Loucy (cell line): ENCODE measurements around the gene PTGDS.

Experiments used
- H2AFZ ChIP-seq: fragments of 200-600 bp; sonication (generic); 2 replicates; pipeline ENCODE4 v1.6.0; 2016; ENCODE audit warnings: antibody characterized with exemption, mild to moderate bottlenecking, low read length, moderate library complexity
- H3F3A ChIP-seq: fragments of 200-600 bp; 2 replicates; pipeline ENCODE4 v1.6.0; 2016; ENCODE audit warnings: antibody characterized with exemption, low read depth, mild to moderate bottlenecking
- H3K27me3 ChIP-seq: fragments of 200-600 bp; sonication (generic); 2 replicates; pipeline ENCODE4 v1.6.1; 2014; ENCODE audit warnings: low read length, mild to moderate bottlenecking; ENCODE audit not compliant: insufficient read depth, poor library complexity, severe bottlenecking
- H3K36me3 ChIP-seq: fragments of 200-600 bp; sonication (generic); 2 replicates; pipeline ENCODE4 v1.6.1; 2016; ENCODE audit warnings: low read length; ENCODE audit not compliant: insufficient read depth
- H3K4me1 ChIP-seq: fragments of 200-600 bp; sonication (generic); 2 replicates; pipeline ENCODE4 v1.5.1; 2014; ENCODE audit warnings: low read length, mild to moderate bottlenecking; ENCODE audit not compliant: insufficient read depth, poor library complexity, severe bottlenecking
- H3K4me2 ChIP-seq: fragments of 200-600 bp; sonication (generic); 2 replicates; pipeline ENCODE4 v1.6.0; 2014; ENCODE audit warnings: antibody characterized with exemption, low read length, low read depth, mild to moderate bottlenecking; ENCODE audit not compliant: poor library complexity, severe bottlenecking
- H3K4me3 ChIP-seq: fragments of 200-600 bp; sonication (generic); 2 replicates; pipeline ENCODE4 v1.5.1; 2014; ENCODE audit warnings: low read length, mild to moderate bottlenecking, mixed read lengths; ENCODE audit not compliant: poor library complexity, severe bottlenecking
- H3K79me2 ChIP-seq: fragments of 200-600 bp; sonication (generic); 2 replicates; pipeline ENCODE4 v1.6.1; 2014; ENCODE audit warnings: low read length; ENCODE audit not compliant: insufficient read depth
- H3K9ac ChIP-seq: fragments of 200-600 bp; sonication (generic); 2 replicates; pipeline ENCODE4 v1.6.0; 2014; ENCODE audit warnings: mild to moderate bottlenecking, low read depth, low read length, moderate library complexity; ENCODE audit not compliant: poor library complexity, severe bottlenecking
- H3K9me2 ChIP-seq: fragments of 200-600 bp; sonication (generic); replicated peaks from 2 replicates; pipeline ENCODE4 v1.6.1; 2016; ENCODE audit warnings: low read depth, low read length, mixed read lengths
- H3K9me3 ChIP-seq: fragments of 200-600 bp; sonication (generic); 2 replicates; pipeline ENCODE4 v1.6.1; 2014; ENCODE audit warnings: mild to moderate bottlenecking, antibody characterized with exemption, low read length, low read depth; ENCODE audit not compliant: insufficient read depth
- H4K20me1 ChIP-seq: fragments of 200-600 bp; sonication (generic); 2 replicates; pipeline ENCODE4 v1.6.0; 2014; ENCODE audit warnings: antibody characterized with exemption, low read length, mild to moderate bottlenecking; ENCODE audit not compliant: insufficient read depth, poor library complexity, severe bottlenecking
- CTCF ChIP-seq: fragments of 200-600 bp; sonication (generic); conservative IDR thresholded peaks from 2 replicates; pipeline ENCODE4 v1.5.1; 2014; ENCODE audit warnings: mild to moderate bottlenecking, antibody characterized with exemption, low read length
- EZH2phosphoT487 ChIP-seq: fragments of 200-600 bp; IDR thresholded peaks from 2 replicates; pipeline ENCODE4 v1.6.1; 2018; ENCODE audit warnings: antibody characterized with exemption, mild to moderate bottlenecking, moderate library complexity, borderline replicate concordance

Gene PTGDS

GRCh38 chr9:136956604-136957003, 20.7 kb upstream of the PTGDS start:
- Histone ChIP-seq H3K9me2 (no peaks in the 10 kb centered on the region), H3K36me3 (no peaks in the 10 kb centered on the region), H3K4me1 (no peaks in the 10 kb centered on the region), H3K27me3 (no peaks in the 10 kb centered on the region), H3K4me2 (no peak overlapping the region), H3F3A (no peaks in the 10 kb centered on the region), H3K4me3 (no peak overlapping the region), H2AFZ (no peak overlapping the region), H3K79me2 (no peaks in the 10 kb centered on the region), H4K20me1 (no peaks in the 10 kb centered on the region), H3K9ac (no peak overlapping the region), H3K9me3 (no peaks in the 10 kb centered on the region)
- TF ChIP-seq CTCF (no peak), EZH2phosphoT487 (no peak)

- H3K9ac ChIP-seq = no peak overlapping the region
- H3F3A ChIP-seq = no peaks in the 10 kb centered on the region
- H3K79me2 ChIP-seq = no peaks in the 10 kb centered on the region
- no peak for TF ChIP-seq EZH2phosphoT487
- TF ChIP-seq CTCF = no peak
- no peaks in the 10 kb centered on the region for H3K4me1 ChIP-seq
- no peak overlapping the region for H3K4me3 ChIP-seq
- no peaks in the 10 kb centered on the region for H3K9me2 ChIP-seq
- H3K36me3 ChIP-seq = no peaks in the 10 kb centered on the region
- H3K9me3 ChIP-seq = no peaks in the 10 kb centered on the region
- no peaks in the 10 kb centered on the region for H3K27me3 ChIP-seq
- no peak overlapping the region for H2AFZ ChIP-seq
- no peaks in the 10 kb centered on the region for H4K20me1 ChIP-seq
- no peak overlapping the region for H3K4me2 ChIP-seq
Observed at GRCh38 chr9:136957461-136957860, 19.8 kb upstream of the PTGDS start.

- TF ChIP-seq CTCF (no peak), EZH2phosphoT487 (no peak)
- no peaks in the 10 kb centered on the region for H3K36me3 ChIP-seq
- H3K9me3 ChIP-seq = no peaks in the 10 kb centered on the region
Observed at GRCh38 chr9:136957901-136958300, 19.4 kb upstream of the PTGDS start.

More at GRCh38 chr9:136957901-136958300, 19.4 kb upstream of the PTGDS start:
- no peak overlapping the region for H3K9ac ChIP-seq
- no peak overlapping the region for H2AFZ ChIP-seq
- H3K4me1 ChIP-seq = no peaks in the 10 kb centered on the region
- H3K4me2 ChIP-seq = no peak overlapping the region
- no peaks in the 10 kb centered on the region for H3K79me2 ChIP-seq
- H3K4me3 ChIP-seq = no peak overlapping the region
- no peaks in the 10 kb centered on the region for H3K9me2 ChIP-seq
- H4K20me1 ChIP-seq = no peaks in the 10 kb centered on the region
- H3K27me3 ChIP-seq = no peaks in the 10 kb centered on the region
- H3F3A ChIP-seq = no peaks in the 10 kb centered on the region
